SKM-1 treated with dmso at 0.1 percent for 144 hours (cell line): ENCODE measurements around the gene HSPA4L.
A peak's percentile ranks its signal among the peaks of the same experiment; 100 is the strongest.

ENCODE experiments used
- DNase-seq: peaks from one replicate; lab custom pipeline; 2025; ENCODE audit not compliant: unreplicated experiment; lab: John Stamatoyannopoulos, UW

Gene HSPA4L

GRCh38 chr4:127783026-127783769 is 1.1 kb downstream of the HSPA4L start:
- DNase-seq = peak; percentile 8

GRCh38 chr4:127783955-127784770 is 2.0 kb downstream of the HSPA4L start:
- DNase-seq = no peak

GRCh38 chr4:127788517-127788916 is 6.4 kb downstream of the HSPA4L start:
- DNase-seq = peak; percentile 42

DNA sequence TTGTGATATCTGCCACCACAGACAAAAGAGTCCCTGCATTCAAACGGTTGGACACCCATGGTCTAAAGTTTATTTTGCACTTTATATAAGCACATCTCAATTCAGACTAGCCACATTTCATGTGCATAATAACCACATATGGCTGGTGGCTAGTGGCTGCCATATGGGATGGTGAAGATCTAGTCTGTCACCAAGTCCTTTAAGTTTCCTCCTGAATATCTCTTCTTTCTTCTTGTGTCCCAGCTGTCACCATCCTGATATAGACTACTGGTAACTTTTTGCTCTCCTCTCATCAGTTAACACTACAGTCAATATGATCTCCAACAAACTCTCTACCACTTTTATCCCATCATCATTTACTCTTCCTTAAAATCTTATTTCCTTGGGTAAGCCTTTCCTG is 9.3 kb downstream of the HSPA4L start:
- no peak for DNase-seq

GRCh38 chr4:127793528-127793927 is 11.4 kb downstream of the HSPA4L start:
- no peak for DNase-seq

- DNase-seq = no peak
Observed at GRCh38 chr4:127799711-127800110, 17.6 kb downstream of the HSPA4L start.

DNA sequence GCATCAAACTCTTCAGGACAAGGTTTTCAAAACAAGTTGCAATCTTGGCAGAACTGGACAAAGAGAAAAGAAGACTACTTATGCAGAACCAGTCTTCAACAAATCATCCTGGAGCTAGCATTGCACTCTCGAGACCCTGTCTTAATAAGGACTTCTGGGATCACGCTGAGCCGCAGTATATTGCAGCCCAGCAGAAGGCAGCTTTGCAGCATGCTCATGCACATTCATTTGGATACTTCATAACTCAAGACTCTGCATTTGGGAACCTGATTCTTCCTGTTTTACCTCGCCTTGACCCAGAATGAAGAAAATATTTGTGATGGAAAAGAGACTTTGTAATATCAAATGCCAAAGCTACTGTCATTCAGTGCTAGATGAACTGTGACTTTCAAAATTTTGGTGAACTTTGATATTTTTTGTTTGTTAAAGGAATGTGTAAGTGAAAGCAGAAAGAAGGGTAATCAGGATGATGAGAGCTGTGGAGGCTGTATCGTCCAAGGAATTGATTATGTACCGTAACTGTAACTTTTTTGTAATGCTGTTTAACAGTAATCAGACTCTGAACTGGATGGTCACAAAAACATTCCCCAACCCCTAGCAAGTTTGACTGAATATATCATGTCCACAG is 27.2 kb downstream of the HSPA4L start:
- no peak for DNase-seq

GRCh38 chr4:127810551-127810950 is 28.4 kb downstream of the HSPA4L start:
- DNase-seq = no peak

DNA sequence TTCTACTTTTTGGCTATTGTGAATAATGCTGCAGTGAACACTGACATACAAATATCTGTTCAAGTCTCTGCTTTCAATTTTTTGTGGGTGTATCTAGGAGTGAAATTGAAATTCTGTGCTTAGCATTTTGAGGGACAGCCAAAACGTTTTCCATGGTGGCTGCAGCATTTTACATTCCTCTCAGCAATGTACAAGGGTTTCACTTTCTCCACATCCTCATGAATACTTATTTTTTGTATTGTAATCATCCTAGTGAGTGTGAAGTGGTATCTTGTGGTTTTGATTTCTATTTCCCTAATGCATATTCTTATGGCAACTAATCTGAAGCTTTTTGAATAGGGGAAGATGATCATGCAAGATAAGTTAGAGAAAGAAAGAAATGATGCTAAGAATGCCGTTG is 40.3 kb downstream of the HSPA4L start:
- no peak for DNase-seq

DNA sequence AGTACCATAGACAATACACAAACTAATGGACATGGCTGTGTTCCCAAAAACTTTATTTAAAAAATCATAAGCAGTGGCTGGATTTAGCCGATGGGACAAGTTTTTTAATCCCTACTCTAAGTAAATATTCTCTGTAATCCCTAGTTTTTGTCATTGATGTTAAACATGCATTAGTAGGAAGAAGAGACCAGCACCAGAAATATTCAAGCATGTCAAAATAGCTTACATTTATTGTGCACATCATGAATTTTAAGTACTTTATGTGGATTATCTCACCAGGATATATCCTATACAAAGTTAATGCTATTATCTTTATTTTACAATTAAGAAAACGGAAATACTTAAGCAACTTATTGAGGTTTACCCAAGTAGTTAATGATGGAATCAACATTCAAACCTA is 46.0 kb downstream of the HSPA4L start:
- DNase-seq = no peak

DNA sequence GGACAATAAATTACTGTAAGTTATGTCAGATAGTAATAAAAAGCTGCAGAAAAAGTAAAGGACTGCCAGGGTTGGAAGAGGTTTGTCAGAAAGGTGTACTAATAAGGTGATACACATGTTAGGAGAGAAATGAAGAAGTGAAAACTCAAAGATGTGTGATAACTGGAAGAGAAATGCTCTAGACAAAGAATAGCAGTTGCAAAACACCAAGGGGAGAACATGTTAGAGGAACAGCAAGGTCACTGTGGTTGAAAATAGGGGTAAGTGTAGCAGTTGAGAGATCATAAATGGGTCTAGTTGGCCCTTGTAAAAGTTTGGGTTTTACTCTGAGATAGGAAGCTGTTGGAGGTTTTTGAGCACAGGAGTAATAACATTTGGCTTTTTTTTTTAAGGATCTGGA is 46.9 kb downstream of the HSPA4L start:
- no peak for DNase-seq

GRCh38 chr4:127832585-127832984 is 50.5 kb downstream of the HSPA4L start:
- DNase-seq = no peak

DNA sequence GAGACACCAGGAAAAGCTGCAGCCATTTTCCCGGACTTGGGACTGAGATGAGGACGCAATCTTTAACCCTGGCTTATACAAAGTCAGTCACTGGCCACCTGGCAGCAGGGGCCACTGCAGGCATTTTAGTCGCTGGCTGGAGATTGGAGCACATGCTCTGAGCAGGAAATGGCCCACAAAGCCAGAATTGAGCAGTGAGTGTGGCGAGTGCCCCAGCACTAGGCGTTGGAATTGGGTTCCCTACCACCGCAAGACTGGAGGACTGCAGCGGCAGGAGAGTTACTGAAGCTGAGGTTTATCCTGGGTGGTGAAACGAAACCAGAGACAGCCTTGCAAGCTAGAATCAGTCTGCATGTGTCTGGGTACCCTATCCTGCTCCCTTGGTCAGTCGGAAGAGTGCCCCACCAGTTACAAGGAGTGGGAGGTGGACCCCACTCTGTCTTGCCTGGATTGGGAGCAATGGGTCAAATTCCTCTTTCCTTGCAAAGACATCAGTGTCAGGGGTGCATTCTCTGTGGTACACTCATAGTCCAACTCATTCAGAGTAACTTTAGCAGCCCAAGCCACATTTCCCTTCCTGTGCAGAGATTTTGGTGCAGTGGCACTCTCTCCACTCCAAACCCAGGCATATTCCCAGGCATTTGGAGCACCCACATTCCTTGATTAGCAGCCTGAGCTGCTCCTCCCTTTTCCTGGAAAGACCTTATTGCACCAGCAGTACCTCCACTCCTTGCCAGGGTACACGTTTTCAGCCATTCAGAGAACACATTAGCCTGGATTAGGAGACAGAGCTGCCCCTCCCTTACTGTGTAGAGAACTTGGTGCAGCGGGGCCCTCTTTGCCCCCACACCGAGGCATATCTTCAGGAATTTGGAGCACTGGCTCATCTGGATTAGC is 61.8 kb downstream of the HSPA4L start:
- DNase-seq = no peak

- no peak for DNase-seq
Observed at GRCh38 chr4:127844601-127845116, 62.5 kb downstream of the HSPA4L start.

GRCh38 chr4:127846061-127846460 is 63.9 kb downstream of the HSPA4L start:
- DNase-seq = no peak

DNA sequence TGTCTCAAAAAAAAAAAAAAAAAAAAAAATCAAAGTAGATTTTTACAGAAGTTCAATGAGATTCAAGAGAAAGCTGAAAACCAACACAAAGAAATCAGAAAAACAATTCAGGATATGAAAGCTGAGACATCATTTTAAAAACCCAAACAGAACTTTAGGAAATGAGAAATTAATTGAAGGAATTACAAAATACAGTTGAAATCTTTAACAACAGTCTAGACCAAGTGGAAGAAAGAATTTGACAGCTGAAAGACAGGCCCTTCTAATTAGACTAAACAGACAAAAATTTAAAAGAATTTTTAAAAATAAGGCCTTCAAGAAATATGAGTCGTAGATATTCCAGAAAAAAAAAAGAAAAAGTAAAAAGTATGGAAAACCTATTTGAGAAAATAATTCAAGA is 64.6 kb downstream of the HSPA4L start:
- no peak for DNase-seq

DNA sequence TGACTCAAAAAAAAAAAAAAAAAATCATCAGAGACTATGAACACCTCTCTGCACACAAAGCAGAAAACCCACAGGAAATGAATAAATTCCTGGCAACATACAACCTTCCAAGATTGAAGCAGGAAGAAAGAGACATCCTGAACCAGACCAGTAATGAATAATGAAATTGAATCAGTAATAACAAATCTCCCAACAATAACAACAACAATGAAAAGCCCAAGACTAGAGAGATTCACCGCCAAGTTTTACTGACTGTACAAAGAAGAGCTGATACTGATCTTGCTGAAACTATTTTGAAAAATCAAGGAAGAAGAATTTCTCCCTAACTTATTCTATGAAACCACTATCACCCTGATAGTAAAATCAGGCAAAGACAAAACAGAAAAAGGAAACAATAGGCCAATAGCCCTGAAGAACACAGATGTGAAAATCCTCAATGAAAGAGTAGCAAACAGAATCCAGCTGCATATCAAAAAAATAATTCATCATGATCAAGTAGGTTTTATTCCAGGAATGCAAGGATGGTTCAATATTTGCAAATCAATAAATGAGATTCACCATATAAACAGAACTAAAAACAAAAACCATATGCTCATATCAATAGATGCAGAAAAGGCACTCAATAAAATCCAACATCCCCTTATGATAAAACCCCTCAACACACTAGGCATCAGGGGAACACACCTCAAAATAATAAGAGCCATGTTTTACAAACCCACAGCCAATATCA is 67.5 kb downstream of the HSPA4L start:
- DNase-seq = no peak

DNA sequence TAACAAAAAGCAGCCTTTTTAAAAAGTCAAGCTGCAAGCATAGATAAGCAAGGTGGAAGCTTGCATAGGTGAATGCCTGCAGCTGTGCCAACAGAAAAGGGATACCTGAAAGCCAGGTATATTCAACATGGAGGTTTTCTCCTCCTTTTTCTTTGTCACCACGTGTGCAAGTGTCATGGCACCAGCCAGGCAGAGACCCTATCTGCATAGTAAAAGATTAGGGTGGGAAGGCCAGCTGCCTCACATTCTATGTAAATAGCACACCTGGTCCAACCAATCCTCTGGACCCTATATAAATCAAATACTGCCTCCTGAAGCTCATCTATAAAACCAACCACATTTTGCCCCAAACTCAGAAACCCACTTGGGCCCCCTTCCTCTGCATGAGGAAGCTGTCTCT is 70.5 kb downstream of the HSPA4L start:
- DNase-seq = no peak

DNA sequence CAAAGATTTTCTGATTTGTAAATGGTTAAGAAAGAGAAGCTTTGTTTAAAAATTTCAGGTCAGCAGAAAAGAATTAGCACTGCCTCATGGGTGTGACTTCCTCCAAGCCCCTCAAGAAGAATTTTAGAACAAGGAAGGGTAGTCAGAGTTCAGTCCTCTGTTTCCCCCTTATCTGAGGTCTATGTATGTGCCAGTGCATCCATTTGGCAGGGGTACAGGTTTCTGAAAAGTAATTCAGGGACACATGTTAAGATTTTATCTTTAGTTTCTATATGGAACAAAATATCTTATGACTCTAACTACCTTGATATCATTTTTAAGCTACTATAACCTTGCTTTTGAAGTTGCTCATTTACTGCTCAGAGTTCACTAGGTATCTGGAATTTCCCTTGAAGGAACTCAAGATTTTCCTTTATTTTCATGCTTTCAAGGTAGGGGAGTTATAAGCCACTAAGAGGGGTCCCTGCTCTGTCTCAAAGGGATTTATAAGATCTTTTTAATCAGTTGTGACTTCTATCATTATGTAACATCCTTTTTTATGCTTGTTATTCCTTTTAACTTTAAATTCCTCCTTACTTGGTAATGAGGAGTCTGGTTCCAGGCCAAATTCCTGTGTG is 74.2 kb downstream of the HSPA4L start:
- no peak for DNase-seq
